SJSA1 (cell line): ENCODE results near the gene PRKN. TPM values are rescaled to one million over a fixed set of nuclear protein-coding genes. Genes with fewer than 3 reads are reported as not detected.

Experiments
- DNase-seq, 2 experiments: peaks; one replicate each; pipeline ENCODE4 v3.0.0-alpha.2; 2015 to 2020; ENCODE audit warnings: low spot score in 2 of 2, low read depth in 1 of 2
- H3K27ac ChIP-seq: fragments of 250-450 bp; sonication (Bioruptor Pico); 2 replicates; pipeline ENCODE4 v1.5.1; 2020; ENCODE audit warnings: mild to moderate bottlenecking, moderate library complexity
- H3K27me3 ChIP-seq: fragments of 250-450 bp; sonication (Bioruptor Pico); replicated peaks from 2 replicates; pipeline ENCODE4 v1.5.1; 2020; ENCODE audit warnings: mild to moderate bottlenecking, moderate library complexity
- H3K36me3 ChIP-seq: fragments of 250-450 bp; sonication (Bioruptor Pico); 2 replicates; pipeline ENCODE4 v1.5.1; 2020; ENCODE audit warnings: mild to moderate bottlenecking
- H3K4me1 ChIP-seq: fragments of 250-450 bp; sonication (Bioruptor Pico); replicated peaks from 2 replicates; pipeline ENCODE4 v1.6.1; 2021; ENCODE audit warnings: mild to moderate bottlenecking
- H3K4me3 ChIP-seq: fragments of 250-450 bp; sonication (Bioruptor Pico); 2 replicates; pipeline ENCODE4 v1.5.1; 2020; ENCODE audit warnings: mild to moderate bottlenecking
- H3K9me3 ChIP-seq: fragments of 250-450 bp; sonication (Bioruptor Pico); replicated peaks from 2 replicates; pipeline ENCODE4 v1.5.1; 2020; ENCODE audit warnings: mild to moderate bottlenecking
- total RNA-seq: library from RNA; depleted of rRNA; stranded (reverse); fragments of >200 nt; shearing (Covaris generic); gene quantifications from 2 replicates; pipeline ENCODE4 v1.2.3, GENCODE V29; 2014

PRKN gene
- total RNA-seq, 1 experiment from 2014 or later: not detected

- no peaks in the 10 kb centered on the region for H3K9me3 ChIP-seq
- no peaks in the 10 kb centered on the region for H3K36me3 ChIP-seq
- no peak for DNase-seq
Measured at GRCh38 chr6:161676586-161676985, 1051.0 kb downstream of the PRKN start.

GRCh38 chr6:161674930-161675682, 1052.5 kb downstream of the PRKN start:
- no peaks in the 10 kb centered on the region for H3K4me1 ChIP-seq
- DNase-seq: no peak
- H3K27me3 ChIP-seq: no peaks in the 10 kb centered on the region

More at GRCh38 chr6:161676586-161676985, 1051.0 kb downstream of the PRKN start:
- H3K4me3 ChIP-seq: no peak overlapping the region
- no peak overlapping the region for H3K27ac ChIP-seq
- H3K4me1 ChIP-seq: no peaks in the 10 kb centered on the region
- H3K27me3 ChIP-seq: no peaks in the 10 kb centered on the region

GRCh38 chr6:161673026-161673425, 1054.5 kb downstream of the PRKN start:
- H3K36me3 ChIP-seq: no peaks in the 10 kb centered on the region
- no peak for DNase-seq

More at GRCh38 chr6:161674930-161675682, 1052.5 kb downstream of the PRKN start:
- Histone ChIP-seq H3K36me3 (no peaks in the 10 kb centered on the region), H3K4me3 (no peak overlapping the region), H3K27ac (no peak overlapping the region), H3K9me3 (no peaks in the 10 kb centered on the region)

GRCh38 chr6:161671117-161671516, 1056.4 kb downstream of the PRKN start:
- no peak overlapping the region for H3K27ac ChIP-seq
- H3K36me3 ChIP-seq: no peaks in the 10 kb centered on the region
- H3K4me1 ChIP-seq: no peaks in the 10 kb centered on the region
- no peak for DNase-seq
- H3K4me3 ChIP-seq: no peak overlapping the region
- H3K9me3 ChIP-seq: no peaks in the 10 kb centered on the region
- H3K27me3 ChIP-seq: no peaks in the 10 kb centered on the region

More at GRCh38 chr6:161673026-161673425, 1054.5 kb downstream of the PRKN start:
- Histone ChIP-seq H3K9me3 (no peaks in the 10 kb centered on the region), H3K4me1 (no peaks in the 10 kb centered on the region), H3K27me3 (no peaks in the 10 kb centered on the region), H3K27ac (no peak overlapping the region), H3K4me3 (no peak overlapping the region)

- Histone ChIP-seq H3K36me3 (no peaks in the 10 kb centered on the region), H3K4me1 (no peaks in the 10 kb centered on the region), H3K4me3 (no peak overlapping the region), H3K27me3 (no peaks in the 10 kb centered on the region), H3K9me3 (0 out of 2 replicates have a peak, but pooled peaks cover 3% of the 10 kb centered on the region), H3K27ac (no peak overlapping the region)
- no peak for DNase-seq
Measured at GRCh38 chr6:161668665-161669064, 1058.9 kb downstream of the PRKN start.

- Histone ChIP-seq H3K36me3 (no peaks in the 10 kb centered on the region), H3K27ac (no peak overlapping the region), H3K4me1 (no peaks in the 10 kb centered on the region), H3K4me3 (no peak overlapping the region), H3K27me3 (no peaks in the 10 kb centered on the region), H3K9me3 (0 out of 2 replicates have a peak, but pooled peaks cover 3% of the 10 kb centered on the region)
- DNase-seq: no peak
Measured at GRCh38 chr6:161667957-161668356, 1059.6 kb downstream of the PRKN start.

- H3K9me3 ChIP-seq: peaks cover 3% of the 10 kb centered on the region; the same call in 1 of the 2 replicates
- no peak overlapping the region for H3K4me3 ChIP-seq
- no peak overlapping the region for H3K27ac ChIP-seq
- no peaks in the 10 kb centered on the region for H3K36me3 ChIP-seq
- H3K4me1 ChIP-seq: no peaks in the 10 kb centered on the region
- no peaks in the 10 kb centered on the region for H3K27me3 ChIP-seq
- DNase-seq: no peak
Measured at GRCh38 chr6:161663682-161664081, 1063.9 kb downstream of the PRKN start.

GRCh38 chr6:161660666-161661571, 1066.6 kb downstream of the PRKN start:
- H3K27ac ChIP-seq: no peak overlapping the region
- H3K4me1 ChIP-seq: no peaks in the 10 kb centered on the region
- H3K27me3 ChIP-seq: no peaks in the 10 kb centered on the region
- no peak for DNase-seq
- H3K36me3 ChIP-seq: no peaks in the 10 kb centered on the region
- peaks cover 3% of the 10 kb centered on the region; the same call in 1 of the 2 replicates for H3K9me3 ChIP-seq
- H3K4me3 ChIP-seq: no peak overlapping the region

GRCh38 chr6:161658211-161658610, 1069.4 kb downstream of the PRKN start:
- H3K4me1 ChIP-seq: no peaks in the 10 kb centered on the region
- H3K36me3 ChIP-seq: no peaks in the 10 kb centered on the region
- H3K9me3 ChIP-seq: no peaks in the 10 kb centered on the region; the same call in 1 of the 2 replicates
- no peak overlapping the region for H3K4me3 ChIP-seq
- no peak overlapping the region for H3K27ac ChIP-seq
- H3K27me3 ChIP-seq: no peaks in the 10 kb centered on the region
- no peak for DNase-seq

- H3K27ac ChIP-seq: no peak overlapping the region
- H3K27me3 ChIP-seq: no peaks in the 10 kb centered on the region
- no peaks in the 10 kb centered on the region for H3K9me3 ChIP-seq
- DNase-seq: no peak
- no peak overlapping the region for H3K4me3 ChIP-seq
- H3K4me1 ChIP-seq: no peaks in the 10 kb centered on the region
- H3K36me3 ChIP-seq: no peaks in the 10 kb centered on the region
Measured at GRCh38 chr6:161654209-161654608, 1073.4 kb downstream of the PRKN start.

- H3K36me3 ChIP-seq: no peaks in the 10 kb centered on the region
- no peaks in the 10 kb centered on the region for H3K4me1 ChIP-seq
- H3K27ac ChIP-seq: no peak overlapping the region
- H3K4me3 ChIP-seq: no peak overlapping the region
- no peak for DNase-seq
- no peaks in the 10 kb centered on the region for H3K27me3 ChIP-seq
- no peaks in the 10 kb centered on the region for H3K9me3 ChIP-seq
Measured at GRCh38 chr6:161651949-161652348, 1075.6 kb downstream of the PRKN start.

GRCh38 chr6:161649841-161650240, 1077.7 kb downstream of the PRKN start:
- no peaks in the 10 kb centered on the region for H3K9me3 ChIP-seq
- H3K36me3 ChIP-seq: no peaks in the 10 kb centered on the region
- no peak overlapping the region for H3K27ac ChIP-seq
- no peaks in the 10 kb centered on the region for H3K27me3 ChIP-seq
- no peak for DNase-seq
- H3K4me3 ChIP-seq: no peak overlapping the region
- H3K4me1 ChIP-seq: no peaks in the 10 kb centered on the region

- Histone ChIP-seq H3K9me3 (no peaks in the 10 kb centered on the region), H3K4me1 (no peaks in the 10 kb centered on the region; the same call in 1 of the 2 replicates), H3K27ac (no peak overlapping the region), H3K4me3 (no peak overlapping the region), H3K36me3 (no peaks in the 10 kb centered on the region), H3K27me3 (no peaks in the 10 kb centered on the region)
- no peak for DNase-seq
Measured at GRCh38 chr6:161649068-161649467, 1078.5 kb downstream of the PRKN start.

- Histone ChIP-seq H3K27ac (no peak overlapping the region), H3K4me3 (no peak overlapping the region), H3K36me3 (no peaks in the 10 kb centered on the region), H3K9me3 (no peaks in the 10 kb centered on the region), H3K27me3 (no peaks in the 10 kb centered on the region), H3K4me1 (no peaks in the 10 kb centered on the region; the same call in 1 of the 2 replicates)
- DNase-seq: no peak
Measured at GRCh38 chr6:161647234-161647633, 1080.3 kb downstream of the PRKN start.
